ENCODE data around the gene HIF1A.

HIF1A gene

GRCh38 chr14:61690039-61690438 is 5.3 kb upstream of the HIF1A start:
- no peak for DNase-seq (ENCODE audit: low read depth)
- no peak overlapping the region for H3K4me3 ChIP-seq (ENCODE audit: low read length)
- TF ChIP-seq, protein P1, sequence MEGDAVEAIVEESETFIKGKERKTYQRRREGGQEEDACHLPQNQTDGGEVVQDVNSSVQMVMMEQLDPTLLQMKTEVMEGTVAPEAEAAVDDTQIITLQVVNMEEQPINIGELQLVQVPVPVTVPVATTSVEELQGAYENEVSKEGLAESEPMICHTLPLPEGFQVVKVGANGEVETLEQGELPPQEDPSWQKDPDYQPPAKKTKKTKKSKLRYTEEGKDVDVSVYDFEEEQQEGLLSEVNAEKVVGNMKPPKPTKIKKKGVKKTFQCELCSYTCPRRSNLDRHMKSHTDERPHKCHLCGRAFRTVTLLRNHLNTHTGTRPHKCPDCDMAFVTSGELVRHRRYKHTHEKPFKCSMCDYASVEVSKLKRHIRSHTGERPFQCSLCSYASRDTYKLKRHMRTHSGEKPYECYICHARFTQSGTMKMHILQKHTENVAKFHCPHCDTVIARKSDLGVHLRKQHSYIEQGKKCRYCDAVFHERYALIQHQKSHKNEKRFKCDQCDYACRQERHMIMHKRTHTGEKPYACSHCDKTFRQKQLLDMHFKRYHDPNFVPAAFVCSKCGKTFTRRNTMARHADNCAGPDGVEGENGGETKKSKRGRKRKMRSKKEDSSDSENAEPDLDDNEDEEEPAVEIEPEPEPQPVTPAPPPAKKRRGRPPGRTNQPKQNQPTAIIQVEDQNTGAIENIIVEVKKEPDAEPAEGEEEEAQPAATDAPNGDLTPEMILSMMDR (conservative IDR thresholded peaks at IDR 0.05; ENCODE audit: low read depth, low read length) = no peak

DNA sequence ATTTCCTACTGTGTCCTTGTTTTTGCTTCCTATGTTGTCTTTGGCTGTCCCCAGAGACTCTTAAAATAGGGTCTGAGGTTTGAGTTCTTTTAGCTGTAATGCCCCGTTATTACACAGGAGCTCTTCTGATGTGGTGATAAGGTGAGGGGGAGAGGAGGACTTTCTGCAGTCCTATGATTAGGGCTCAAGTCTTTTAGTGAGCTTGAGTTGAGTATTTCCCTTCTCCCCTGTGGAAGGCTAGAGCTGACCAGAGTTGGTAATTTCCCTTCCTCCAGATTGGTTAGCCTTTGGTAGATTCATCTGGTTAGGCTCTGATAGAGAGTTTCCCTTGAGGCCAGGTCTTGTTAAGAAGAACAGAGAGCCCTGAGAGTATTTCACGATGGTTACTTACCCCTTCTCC is 4.3 kb upstream of the HIF1A start:
- TF ChIP-seq, protein P1 (conservative IDR thresholded peaks at IDR 0.05; ENCODE audit: low read depth, low read length) = no peak
- no peak for DNase-seq (ENCODE audit: low read depth)
- no peak overlapping the region for H3K4me3 ChIP-seq (ENCODE audit: low read length)

DNA sequence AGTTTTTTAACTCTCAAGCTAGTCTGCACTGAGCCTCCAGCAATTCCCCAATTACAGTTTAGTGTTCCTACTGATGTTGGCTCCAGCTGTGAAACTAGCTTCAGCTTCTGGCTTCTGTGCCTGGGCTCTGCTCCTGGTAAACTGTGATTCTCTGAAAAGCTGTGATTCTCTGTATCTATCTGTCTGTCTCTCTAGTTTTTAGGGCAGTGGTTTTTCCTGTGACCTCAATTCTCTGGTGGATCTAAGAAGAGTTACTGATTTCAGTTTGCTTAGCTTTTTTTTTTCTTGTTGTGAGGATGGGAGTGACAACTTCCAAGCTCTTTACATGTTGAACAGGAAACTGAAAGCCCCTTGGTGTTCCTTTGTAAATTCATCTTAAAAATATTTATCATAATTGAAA is 3.8 kb upstream of the HIF1A start:
- DNase-seq (ENCODE audit: low read depth) = no peak
- H3K4me3 ChIP-seq (ENCODE audit: low read length) = no peak overlapping the region
- TF ChIP-seq, protein P1 (conservative IDR thresholded peaks at IDR 0.05; ENCODE audit: low read depth, low read length) = no peak

DNA sequence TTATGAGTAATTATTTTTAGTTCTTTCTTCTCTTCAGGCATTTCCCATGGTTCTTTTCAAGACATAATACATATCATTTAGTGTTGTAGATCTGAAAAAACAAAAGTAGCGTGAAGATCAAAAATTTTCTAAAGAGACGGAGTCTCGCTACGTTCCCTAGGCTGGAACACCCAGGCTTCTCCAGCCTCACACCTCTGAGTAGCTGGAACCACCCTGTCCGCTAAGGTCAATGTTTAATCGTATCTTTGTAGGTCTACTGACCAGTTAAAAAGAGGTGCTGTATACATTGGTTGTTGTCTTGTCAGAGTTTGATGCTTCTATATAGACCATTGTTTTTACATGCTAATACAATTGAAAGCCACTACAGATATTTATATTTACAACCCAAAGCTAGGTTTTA is 1.3 kb upstream of the HIF1A start:
- no peak for DNase-seq (ENCODE audit: low read depth)
- H3K4me3 ChIP-seq (ENCODE audit: low read length) = no peak overlapping the region
- TF ChIP-seq, protein P1 (conservative IDR thresholded peaks at IDR 0.05; ENCODE audit: low read depth, low read length) = no peak

DNA sequence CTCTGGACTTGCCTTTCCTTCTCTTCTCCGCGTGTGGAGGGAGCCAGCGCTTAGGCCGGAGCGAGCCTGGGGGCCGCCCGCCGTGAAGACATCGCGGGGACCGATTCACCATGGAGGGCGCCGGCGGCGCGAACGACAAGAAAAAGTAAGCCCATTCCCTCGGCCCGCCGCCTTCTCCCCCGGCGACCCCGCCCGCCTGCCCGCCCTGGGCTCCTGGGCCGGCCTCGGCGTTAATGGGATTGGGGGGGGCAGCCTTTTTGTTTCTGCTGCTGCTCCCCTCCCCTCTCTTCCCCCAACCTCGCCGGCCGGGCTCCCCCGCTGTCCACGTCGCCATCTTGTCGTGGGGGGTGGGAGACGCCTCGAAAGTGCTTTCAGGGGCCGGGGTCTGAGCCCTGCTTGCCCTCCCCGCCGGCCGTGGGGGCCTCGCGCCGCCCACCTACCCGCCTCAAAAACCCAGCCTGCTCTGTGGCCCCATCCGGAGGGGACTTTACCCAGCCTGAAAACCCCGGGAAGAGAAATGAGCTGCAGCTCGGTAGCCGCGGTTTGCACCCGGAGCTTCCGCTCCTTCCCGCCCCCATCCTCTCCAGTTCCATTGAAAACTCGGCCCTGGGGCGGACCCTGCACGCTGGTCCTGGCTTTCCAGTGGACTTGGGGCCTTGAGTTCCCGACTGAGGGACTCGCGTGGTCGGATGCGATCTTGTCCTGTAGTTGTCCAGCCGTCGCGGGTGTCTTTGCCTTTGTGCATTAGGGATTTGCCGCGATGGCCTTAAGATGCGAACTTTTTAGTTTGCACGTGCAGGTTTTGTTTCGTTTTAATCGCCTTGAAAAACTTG is 598 bp downstream of the HIF1A start:
- TF ChIP-seq, protein P1 (conservative IDR thresholded peaks at IDR 0.05; ENCODE audit: low read depth, low read length) = no peak
- no peak for DNase-seq (ENCODE audit: low read depth)
- H3K4me3 ChIP-seq (ENCODE audit: low read length) = peak overlapping the region; percentile 96

DNA sequence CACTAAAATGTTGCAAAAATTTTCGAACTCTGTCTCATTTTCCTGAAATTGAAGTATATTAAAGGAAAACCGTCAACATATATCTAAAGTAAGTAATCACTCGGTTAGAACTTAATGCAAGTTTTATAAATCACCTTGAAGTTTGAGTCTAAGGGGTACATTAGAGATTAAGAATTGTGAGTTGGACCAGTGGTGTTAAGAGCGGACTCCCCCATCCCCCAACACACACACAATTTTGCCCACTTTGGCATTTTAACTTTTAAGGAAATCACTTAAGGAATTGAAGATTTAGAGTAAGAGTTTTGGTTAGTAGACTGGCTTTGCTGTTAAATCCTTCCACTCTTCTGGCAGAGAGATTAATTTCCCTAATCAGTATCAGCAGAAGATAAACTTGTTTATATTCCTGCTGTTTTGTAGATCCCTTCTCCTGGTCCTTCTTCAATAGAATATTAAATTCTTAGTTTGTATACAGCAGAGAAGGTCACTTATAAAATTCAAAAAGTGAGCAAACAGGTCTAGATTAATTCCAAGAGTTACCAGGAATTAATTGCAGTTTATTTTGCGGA is 1.5 kb downstream of the HIF1A start:
- TF ChIP-seq, protein P1 (conservative IDR thresholded peaks at IDR 0.05; ENCODE audit: low read depth, low read length) = no peak
- H3K4me3 ChIP-seq (ENCODE audit: low read length) = peak overlapping the region; percentile 96
- no peak for DNase-seq (ENCODE audit: low read depth)
